Upper lobe of right lung (tissue), 1 donor: ENCODE results near the gene GLB1L. TPM values are rescaled to one million over a fixed set of nuclear protein-coding genes. Genes with fewer than 3 reads are reported as not detected.

ENCODE experiments used
- ATAC-seq: fragments of 200-7000 bp; cut with Tn5 transposase; one replicate; pipeline ENCODE4 v1.9.1; 2020; ENCODE audit warnings: mild to moderate bottlenecking, moderate library complexity
- DNase-seq: peaks from one replicate; pipeline ENCODE4 v3.0.0-alpha.2; 2020
- H3K27ac ChIP-seq: fragments of 200-600 bp; one replicate; pipeline ENCODE4 v1.8.0; 2022
- H3K27me3 ChIP-seq: fragments of 200-600 bp; one replicate; pipeline ENCODE4 v1.8.0; 2022; ENCODE audit warnings: mild to moderate bottlenecking
- H3K36me3 ChIP-seq: fragments of 200-600 bp; one replicate; pipeline ENCODE4 v1.8.0; 2022
- H3K4me1 ChIP-seq: fragments of 200-600 bp; one replicate; pipeline ENCODE4 v1.8.0; 2022
- H3K4me3 ChIP-seq: fragments of 200-600 bp; one replicate; pipeline ENCODE4 v1.8.0; 2022; ENCODE audit warnings: mild to moderate bottlenecking
- H3K9me3 ChIP-seq: fragments of 200-600 bp; one replicate; pipeline ENCODE4 v1.8.0; 2022
- intact Hi-C: fragments of 100-400 bp; cut with DNase I; formaldehyde crosslinking; loops from one replicate; pipeline ENCODE4 v1.11.0; 2022
- total RNA-seq: library from RNA; stranded (reverse); fragmentation: NEBNext Ultra II Directional; extraction: Animal tissue kit (Norgen Biotek cat#: 25700); gene quantifications from one replicate; pipeline ENCODE4 v1.2.1, GENCODE V29; 2021
- TF ChIP-seq, protein P1 (sequence below): fragments of 200-600 bp; IDR thresholded peaks from one replicate; pipeline ENCODE4 v1.8.0; 2022; ENCODE audit warnings: antibody characterized with exemption
- donor health status: DM: no; HTN: yes; CAD: no; lungs with severe emphysema.

The GLB1L gene
- total RNA-seq, 1 donor from 2014 or later: 10.0 TPM

DNA sequence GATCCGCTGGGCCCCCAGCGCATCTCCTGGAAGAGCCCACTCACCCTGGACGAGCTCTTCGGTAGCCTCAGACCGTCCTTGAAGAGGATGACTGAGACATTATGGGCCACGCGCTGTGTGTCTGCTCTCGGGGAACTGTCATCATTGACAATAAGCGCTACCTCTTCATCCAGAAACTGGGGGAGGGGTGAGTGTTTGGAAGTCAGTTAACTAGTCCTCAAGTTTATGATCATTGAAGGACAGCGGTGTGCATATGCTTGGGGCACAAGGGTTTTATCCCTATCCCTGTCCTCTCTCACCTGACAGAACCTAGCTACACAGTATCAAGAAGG is 621 bp upstream of the GLB1L start:
- no peaks in the 10 kb centered on the region for H3K9me3 ChIP-seq
- peak overlapping the region; percentile 96 for H3K27ac ChIP-seq
- H3K27me3 ChIP-seq: no peaks in the 10 kb centered on the region
- peak overlapping the region; percentile 98 for H3K4me3 ChIP-seq
- no peak for ATAC-seq
- no peak for DNase-seq
- peaks cover 19% of the 10 kb centered on the region for H3K36me3 ChIP-seq
- H3K4me1 ChIP-seq: peaks cover 56% of the 10 kb centered on the region
- intact Hi-C loops: no loop called here
- TF ChIP-seq, protein P1, sequence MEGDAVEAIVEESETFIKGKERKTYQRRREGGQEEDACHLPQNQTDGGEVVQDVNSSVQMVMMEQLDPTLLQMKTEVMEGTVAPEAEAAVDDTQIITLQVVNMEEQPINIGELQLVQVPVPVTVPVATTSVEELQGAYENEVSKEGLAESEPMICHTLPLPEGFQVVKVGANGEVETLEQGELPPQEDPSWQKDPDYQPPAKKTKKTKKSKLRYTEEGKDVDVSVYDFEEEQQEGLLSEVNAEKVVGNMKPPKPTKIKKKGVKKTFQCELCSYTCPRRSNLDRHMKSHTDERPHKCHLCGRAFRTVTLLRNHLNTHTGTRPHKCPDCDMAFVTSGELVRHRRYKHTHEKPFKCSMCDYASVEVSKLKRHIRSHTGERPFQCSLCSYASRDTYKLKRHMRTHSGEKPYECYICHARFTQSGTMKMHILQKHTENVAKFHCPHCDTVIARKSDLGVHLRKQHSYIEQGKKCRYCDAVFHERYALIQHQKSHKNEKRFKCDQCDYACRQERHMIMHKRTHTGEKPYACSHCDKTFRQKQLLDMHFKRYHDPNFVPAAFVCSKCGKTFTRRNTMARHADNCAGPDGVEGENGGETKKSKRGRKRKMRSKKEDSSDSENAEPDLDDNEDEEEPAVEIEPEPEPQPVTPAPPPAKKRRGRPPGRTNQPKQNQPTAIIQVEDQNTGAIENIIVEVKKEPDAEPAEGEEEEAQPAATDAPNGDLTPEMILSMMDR: no peak

- Histone ChIP-seq H3K36me3 (peaks cover 22% of the 10 kb centered on the region), H3K9me3 (no peaks in the 10 kb centered on the region), H3K4me3 (peak overlapping the region; percentile 98), H3K4me1 (peaks cover 46% of the 10 kb centered on the region), H3K27me3 (no peaks in the 10 kb centered on the region), H3K27ac (peak overlapping the region; percentile 96)
- TF ChIP-seq, protein P1: no peak
- ATAC-seq: no peak
- no peak for DNase-seq
- intact Hi-C loops: no loop called here
Observed at GRCh38 chr2:219244789-219245147, 476 bp downstream of the GLB1L start.

DNA sequence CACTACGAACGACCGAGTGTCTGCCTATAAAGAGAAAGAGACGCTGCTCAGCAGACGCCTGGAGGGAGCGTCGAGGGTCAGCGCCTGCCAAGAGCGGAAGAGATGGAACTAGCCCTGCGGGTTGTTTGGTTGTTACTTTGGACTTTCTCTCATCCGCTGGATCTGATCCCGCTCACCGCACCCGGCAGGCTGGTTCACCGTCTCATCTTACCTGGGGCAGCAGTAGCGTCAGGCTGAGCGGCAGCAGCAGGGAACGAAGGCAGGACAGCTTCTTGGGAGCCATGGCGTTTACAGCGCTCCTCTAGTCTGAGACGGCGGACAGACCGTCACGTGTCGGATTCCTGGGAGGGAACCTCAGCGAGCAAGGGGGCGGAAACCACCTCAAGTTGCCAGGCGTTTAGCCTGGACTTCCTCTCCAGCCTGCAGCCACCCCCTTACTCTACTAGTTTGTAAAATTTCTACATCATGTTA is 1.9 kb downstream of the GLB1L start:
- no peaks in the 10 kb centered on the region for H3K27me3 ChIP-seq
- intact Hi-C loops: no loop called here
- H3K27ac ChIP-seq: no peak overlapping the region
- peaks cover 32% of the 10 kb centered on the region for H3K4me1 ChIP-seq
- TF ChIP-seq, protein P1: no peak
- peak overlapping the region; percentile 30 for H3K4me3 ChIP-seq
- H3K36me3 ChIP-seq: peaks cover 24% of the 10 kb centered on the region
- ATAC-seq (peak; percentile 63), DNase-seq (peak; percentile 79)
- no peaks in the 10 kb centered on the region for H3K9me3 ChIP-seq

DNA sequence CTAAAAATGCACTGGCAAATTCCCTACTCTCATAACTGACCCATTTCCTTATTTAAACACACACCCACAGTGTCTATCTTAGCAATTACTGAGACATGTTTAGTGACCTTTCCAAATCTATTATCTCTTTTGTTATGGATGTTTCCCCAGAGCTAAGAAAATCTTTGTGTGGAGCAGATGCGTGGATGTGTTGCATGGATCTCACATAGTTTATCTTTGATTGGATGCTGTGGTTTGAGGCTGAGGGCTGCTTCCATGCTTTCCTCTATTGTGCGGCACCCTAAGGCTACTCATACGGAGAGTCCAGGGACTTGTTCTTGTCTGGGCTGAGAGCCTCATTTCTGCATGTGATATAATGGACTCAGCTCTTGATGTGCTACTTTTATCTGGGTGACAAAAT is 10.9 kb downstream of the GLB1L start:
- H3K36me3 ChIP-seq: peaks cover 75% of the 10 kb centered on the region
- peaks cover 9% of the 10 kb centered on the region for H3K4me1 ChIP-seq
- intact Hi-C loops: no loop called here
- TF ChIP-seq, protein P1: no peak
- no peak overlapping the region for H3K4me3 ChIP-seq
- no peaks in the 10 kb centered on the region for H3K27me3 ChIP-seq
- no peaks in the 10 kb centered on the region for H3K9me3 ChIP-seq
- ATAC-seq (no peak), DNase-seq (no peak)
- no peak overlapping the region for H3K27ac ChIP-seq

DNA sequence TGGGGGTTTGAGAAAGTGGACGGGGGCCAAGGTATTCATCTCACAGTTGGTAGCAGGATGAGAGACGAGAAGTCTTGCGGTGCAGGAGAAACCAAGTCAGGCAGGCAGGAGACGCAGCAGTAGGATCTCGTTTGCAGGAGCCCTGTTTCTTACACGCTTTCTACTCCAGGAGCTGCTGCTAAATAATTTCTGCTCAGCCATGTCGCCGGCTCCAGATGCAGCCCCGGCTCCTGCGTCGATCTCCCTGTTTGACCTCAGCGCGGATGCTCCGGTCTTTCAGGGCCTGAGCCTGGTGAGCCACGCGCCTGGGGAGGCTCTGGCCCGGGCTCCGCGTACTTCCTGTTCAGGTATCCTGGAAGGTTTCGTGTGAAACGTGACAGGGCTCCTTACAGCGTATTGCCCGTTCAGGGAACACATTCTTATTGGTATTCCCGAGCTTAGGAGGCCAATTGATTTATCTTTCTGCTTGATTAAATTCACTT is 15.1 kb downstream of the GLB1L start:
- intact Hi-C loops: no loop called here
- Histone ChIP-seq H3K9me3 (no peaks in the 10 kb centered on the region), H3K4me3 (peak overlapping the region; percentile 74), H3K27ac (peak overlapping the region; percentile 88), H3K36me3 (peaks cover 57% of the 10 kb centered on the region), H3K4me1 (peaks cover 27% of the 10 kb centered on the region), H3K27me3 (no peaks in the 10 kb centered on the region)
- TF ChIP-seq, protein P1: no peak
- ATAC-seq (peak; percentile 25), DNase-seq (peak; percentile 77)
